AG04449 (cell line): Measurements from ENCODE around the gene CTDSPL.

Source experiments
- CTCF ChIA-PET: fragments of 350-600 bp; formaldehyde crosslinking; extraction: SDS; loops from one replicate; lab custom pipeline; 2021; ENCODE audit warnings: antibody characterized with exemption; lab: Yijun Ruan, JAX
- POLR2A ChIA-PET: fragments of 400-600, 350-600 bp; formaldehyde crosslinking; extraction: SDS; loops from one replicate; lab custom pipeline; 2020; ENCODE audit warnings: antibody characterized with exemption, inconsistent platforms; lab: Yijun Ruan, JAX
- DNase-seq: peaks from one replicate; pipeline ENCODE4 v3.0.0-alpha.2; 2010; ENCODE audit warnings: low read depth, low spot score
- H3K4me3 ChIP-seq: 2 replicates; pipeline ENCODE4 v1.5.1; 2011; ENCODE audit warnings: low read depth, mild to moderate bottlenecking, control low read depth, low read length
- TF ChIP-seq, protein P1 (sequence below): IDR thresholded peaks from one replicate; pipeline ENCODE4 v1.5.1; 2011; ENCODE audit warnings: mild to moderate bottlenecking, moderate library complexity, low read length, control low read depth, inconsistent platforms; ENCODE audit not compliant: insufficient read depth; ENCODE audit errors: missing control alignments

Gene CTDSPL

GRCh38 chr3:37849146-37849923 lies 12.3 kb upstream of the CTDSPL start:
- no peak for DNase-seq
- TF ChIP-seq, protein P1, sequence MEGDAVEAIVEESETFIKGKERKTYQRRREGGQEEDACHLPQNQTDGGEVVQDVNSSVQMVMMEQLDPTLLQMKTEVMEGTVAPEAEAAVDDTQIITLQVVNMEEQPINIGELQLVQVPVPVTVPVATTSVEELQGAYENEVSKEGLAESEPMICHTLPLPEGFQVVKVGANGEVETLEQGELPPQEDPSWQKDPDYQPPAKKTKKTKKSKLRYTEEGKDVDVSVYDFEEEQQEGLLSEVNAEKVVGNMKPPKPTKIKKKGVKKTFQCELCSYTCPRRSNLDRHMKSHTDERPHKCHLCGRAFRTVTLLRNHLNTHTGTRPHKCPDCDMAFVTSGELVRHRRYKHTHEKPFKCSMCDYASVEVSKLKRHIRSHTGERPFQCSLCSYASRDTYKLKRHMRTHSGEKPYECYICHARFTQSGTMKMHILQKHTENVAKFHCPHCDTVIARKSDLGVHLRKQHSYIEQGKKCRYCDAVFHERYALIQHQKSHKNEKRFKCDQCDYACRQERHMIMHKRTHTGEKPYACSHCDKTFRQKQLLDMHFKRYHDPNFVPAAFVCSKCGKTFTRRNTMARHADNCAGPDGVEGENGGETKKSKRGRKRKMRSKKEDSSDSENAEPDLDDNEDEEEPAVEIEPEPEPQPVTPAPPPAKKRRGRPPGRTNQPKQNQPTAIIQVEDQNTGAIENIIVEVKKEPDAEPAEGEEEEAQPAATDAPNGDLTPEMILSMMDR: no peak
- ChIA-PET POLR2A (no interaction called here), CTCF (interaction anchor here (1.1 kb wide), 1 partner anchor 155 kb away, joined by 3 read pairs; no protein-coding TSS in a partner anchor)
- H3K4me3 ChIP-seq: no peak overlapping the region

- TF ChIP-seq, protein P1: no peak
- no peak for DNase-seq
- H3K4me3 ChIP-seq: no peak overlapping the region
- ChIA-PET CTCF (interaction anchor here (1.0 to 1.6 kb wide), 3 partner anchors 34 to 152 kb away, joined by 3 to 8 read pairs (median 4); no protein-coding TSS in a partner anchor), POLR2A (no interaction called here)
Measured at GRCh38 chr3:37852097-37852496, 9.6 kb upstream of the CTDSPL start.

DNA sequence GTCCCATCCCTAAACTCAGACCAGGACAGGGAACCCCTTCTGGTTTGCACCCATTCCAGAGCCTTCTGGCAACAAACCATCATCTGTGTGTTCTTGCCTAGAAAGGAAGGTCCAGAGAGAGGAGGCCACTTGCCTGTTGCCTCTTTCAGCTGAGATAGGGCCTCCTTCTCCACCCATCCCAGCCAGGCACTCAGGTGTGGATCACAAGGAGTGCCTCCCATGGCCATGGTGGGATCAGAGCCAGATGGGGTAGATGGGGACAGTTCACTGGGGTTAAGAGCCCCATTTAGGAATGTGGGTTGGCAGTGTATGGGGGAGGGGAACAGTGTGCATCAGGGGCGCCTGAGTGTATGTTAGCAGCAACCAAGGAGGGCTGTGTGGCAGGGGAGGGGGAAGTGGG lies 8.9 kb upstream of the CTDSPL start:
- TF ChIP-seq, protein P1: no peak
- no peak overlapping the region for H3K4me3 ChIP-seq
- no peak for DNase-seq
- ChIA-PET CTCF (interaction anchor here (1.0 to 1.6 kb wide), 3 partner anchors 35 to 152 kb away, joined by 3 to 8 read pairs (median 4); no protein-coding TSS in a partner anchor), POLR2A (no interaction called here)

DNA sequence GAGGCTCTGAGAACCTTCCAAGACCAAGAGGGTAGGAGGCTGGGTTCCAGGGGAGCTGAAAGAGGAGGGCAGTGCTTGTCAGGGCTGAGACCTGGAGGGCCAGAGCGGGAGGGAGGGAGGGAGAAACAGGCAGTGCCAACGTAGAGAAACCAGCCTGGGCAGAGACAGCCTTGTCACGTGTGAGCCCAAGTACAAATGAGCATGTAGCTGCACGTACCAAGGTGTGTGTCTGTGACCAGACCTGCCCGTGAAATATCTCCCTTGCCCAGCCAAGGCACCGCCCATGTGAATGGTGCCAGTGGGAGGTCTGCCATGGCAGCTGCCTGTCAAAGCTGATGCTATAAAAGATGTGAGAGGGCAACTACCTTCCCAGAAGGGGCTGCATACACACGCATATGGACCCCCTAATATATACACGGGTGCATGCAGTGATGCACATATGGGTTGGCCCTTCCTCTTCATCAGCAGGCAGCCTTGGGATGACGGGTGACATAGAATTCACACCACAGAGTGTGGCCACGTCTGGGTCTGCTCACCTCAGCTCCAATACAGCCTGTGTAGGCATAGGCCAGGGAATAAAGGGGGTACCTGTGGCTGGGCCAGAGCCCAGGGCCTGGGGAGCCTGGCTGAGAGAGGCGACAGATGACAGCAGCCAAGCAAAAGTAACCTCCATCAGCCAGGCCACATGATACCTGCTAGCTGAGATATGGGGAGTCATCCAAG lies 7.8 kb upstream of the CTDSPL start:
- POLR2A ChIA-PET: no interaction called here
- CTCF ChIA-PET: interaction anchor here (0.5 to 3.6 kb wide), 16 partner anchors 7 to 403 kb away, joined by 3 to 29 read pairs (median 6); no protein-coding TSS in a partner anchor
- TF ChIP-seq, protein P1: no peak
- DNase-seq: no peak
- H3K4me3 ChIP-seq: no peak overlapping the region

DNA sequence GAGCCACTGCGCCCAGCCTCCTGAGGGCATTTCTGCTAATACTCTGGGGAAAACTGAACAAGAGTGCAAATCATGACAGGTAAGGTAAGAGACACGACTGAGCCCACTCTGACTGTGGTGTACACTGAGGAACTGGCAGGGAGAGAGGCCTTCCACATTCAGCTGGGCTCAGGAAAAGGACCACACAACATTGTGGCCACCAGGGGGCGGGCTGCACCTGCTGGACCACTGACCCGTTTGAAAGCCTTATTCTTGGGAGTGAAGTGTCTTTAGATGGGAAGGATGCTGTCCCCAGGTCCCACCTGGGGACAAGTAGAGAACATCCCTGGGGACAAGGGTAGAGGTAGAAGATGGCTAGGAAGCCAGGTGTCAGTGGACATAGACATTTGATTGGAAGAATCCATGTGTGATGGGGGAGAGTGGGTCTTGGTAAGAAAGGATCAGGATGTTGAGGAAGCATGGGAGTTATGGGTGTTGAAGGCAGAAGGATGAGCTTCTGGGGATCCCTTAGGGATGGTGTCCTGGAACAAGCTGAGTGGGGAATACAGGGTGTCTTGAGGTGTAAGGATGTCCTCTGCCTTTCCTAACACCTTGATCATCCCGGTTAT lies 6.2 kb upstream of the CTDSPL start:
- POLR2A ChIA-PET: no interaction called here
- CTCF ChIA-PET: interaction anchor here (0.7 to 3.6 kb wide), 38 partner anchors 9 to 392 kb away, joined by 3 to 29 read pairs (median 4); partner anchors contain the start of gene ACAA1
- TF ChIP-seq, protein P1: peak; percentile 94
- no peak overlapping the region for H3K4me3 ChIP-seq
- no peak for DNase-seq
